Liver (tissue), 9 donors: Measurements from ENCODE around the gene ALKAL2. TPM values are rescaled to one million over a fixed set of nuclear protein-coding genes. Genes with fewer than 3 reads are reported as not detected.

Experiments
- DNase-seq: peaks from one replicate; pipeline ENCODE4 v3.0.0-alpha.2; 2017; ENCODE audit warnings: low spot score
- H3K27ac ChIP-seq, 2 donors: one replicate each; pipeline ENCODE4 v1.7.0; 2013; ENCODE audit warnings: inconsistent platforms in 2 of 2, low read length in 2 of 2, control low read depth in 1 of 2, low read depth in 1 of 2, mild to moderate bottlenecking in 1 of 2
- H3K27me3 ChIP-seq, 4 donors: one replicate each; pipeline versions ENCODE4 v1.6.1 to v1.7.0; 2013; ENCODE audit warnings: low read length in 3 of 4, inconsistent platforms in 1 of 4, mild to moderate bottlenecking in 1 of 4, moderate library complexity in 1 of 4; ENCODE audit not compliant: control insufficient read depth in 4 of 4, insufficient read depth in 4 of 4
- H3K36me3 ChIP-seq, 4 donors: one replicate each; pipeline versions ENCODE4 v1.6.1 to v1.7.0; 2013; ENCODE audit warnings: low read length in 3 of 4, mild to moderate bottlenecking in 3 of 4, low read depth in 1 of 4, moderate library complexity in 1 of 4; ENCODE audit not compliant: control insufficient read depth in 4 of 4, insufficient read depth in 3 of 4
- H3K4me1 ChIP-seq, 4 donors: one replicate each; pipeline versions ENCODE4 v1.6.1 to v1.7.0; 2013; ENCODE audit warnings: low read length in 3 of 4, mild to moderate bottlenecking in 3 of 4, moderate library complexity in 1 of 4; ENCODE audit not compliant: control insufficient read depth in 4 of 4, insufficient read depth in 4 of 4
- H3K4me3 ChIP-seq, 3 donors: one replicate each; pipeline versions ENCODE4 v1.6.1 to v1.7.0; 2013; ENCODE audit warnings: low read length in 3 of 3, control low read depth in 1 of 3, low read depth in 1 of 3, mild to moderate bottlenecking in 1 of 3
- H3K9ac ChIP-seq, 2 donors: one replicate each; pipeline ENCODE4 v1.7.0; 2013; ENCODE audit warnings: low read length in 2 of 2, mild to moderate bottlenecking in 2 of 2, moderate library complexity in 2 of 2, control low read depth in 1 of 2, low read depth in 1 of 2
- H3K9me3 ChIP-seq, 4 donors: one replicate each; pipeline versions ENCODE4 v1.6.1 to v1.7.0; 2013; ENCODE audit warnings: low read length in 3 of 4; ENCODE audit not compliant: control insufficient read depth in 4 of 4
- ATF3 ChIP-seq: IDR thresholded peaks from 2 replicates; pipeline ENCODE4 v1.6.1; 2016; ENCODE audit warnings: antibody characterized with exemption
- EGR1 ChIP-seq, 2 donors: IDR thresholded peaks; 2 replicates each; pipeline ENCODE4 v1.6.1; 2016 to 2018; ENCODE audit warnings: antibody characterized with exemption in 2 of 2, low read depth in 2 of 2
- FOXA1 ChIP-seq: IDR thresholded peaks from 2 replicates; pipeline ENCODE4 v1.6.1; 2016; ENCODE audit warnings: antibody characterized with exemption
- FOXA2 ChIP-seq: IDR thresholded peaks from 2 replicates; pipeline ENCODE4 v1.6.1; 2016; ENCODE audit warnings: antibody characterized with exemption
- GABPA ChIP-seq, 2 donors: IDR thresholded peaks in 1 of 2; conservative IDR thresholded peaks in 1 of 2; 2 replicates each; pipeline ENCODE4 v1.6.1; 2016; ENCODE audit warnings: antibody characterized with exemption in 2 of 2, mild to moderate bottlenecking in 1 of 2, moderate library complexity in 1 of 2
- HNF4A ChIP-seq, 2 donors: conservative IDR thresholded peaks; 2 replicates each; pipeline ENCODE4 v1.6.1; 2016; ENCODE audit warnings: antibody characterized with exemption in 2 of 2, mild to moderate bottlenecking in 2 of 2
- HNF4G ChIP-seq: IDR thresholded peaks from 2 replicates; pipeline ENCODE4 v1.6.1; 2016; ENCODE audit warnings: antibody characterized with exemption
- JUND ChIP-seq, 2 donors: IDR thresholded peaks; 2 replicates each; pipeline ENCODE4 v1.6.1; 2016; ENCODE audit warnings: antibody characterized with exemption in 2 of 2
- NR2F2 ChIP-seq: IDR thresholded peaks from 2 replicates; pipeline ENCODE4 v1.6.1; 2016; ENCODE audit warnings: antibody characterized with exemption
- RAD21 ChIP-seq, 2 donors: IDR thresholded peaks; 2 replicates each; pipeline ENCODE4 v1.6.1; 2016; ENCODE audit warnings: antibody characterized with exemption in 2 of 2, mild to moderate bottlenecking in 2 of 2
- RXRA ChIP-seq, 2 donors: IDR thresholded peaks; 2 replicates each; pipeline ENCODE4 v1.6.1; 2017 to 2018; ENCODE audit warnings: antibody characterized with exemption in 2 of 2, mild to moderate bottlenecking in 1 of 2
- SP1 ChIP-seq: IDR thresholded peaks from 2 replicates; pipeline ENCODE4 v1.6.1; 2018; ENCODE audit warnings: antibody characterized with exemption, mild to moderate bottlenecking
- TAF1 ChIP-seq: conservative IDR thresholded peaks from 2 replicates; pipeline ENCODE4 v1.6.1; 2016; ENCODE audit warnings: antibody characterized with exemption, mild to moderate bottlenecking
- YY1 ChIP-seq: IDR thresholded peaks from 2 replicates; pipeline ENCODE4 v1.6.1; 2016; ENCODE audit warnings: antibody characterized with exemption, mild to moderate bottlenecking
- ZBTB33 ChIP-seq: IDR thresholded peaks from 2 replicates; pipeline ENCODE4 v1.6.1; 2016; ENCODE audit warnings: antibody characterized with exemption
- WGBS: extraction: QIAGEN DNeasy Blood & Tissue Kit; methylation state at CpG from one replicate; pipeline ENCODE4 v1.1.7; 2013; 5-methylcytosine and 5-hydroxymethylcytosine counted together
- polyA plus RNA-seq, 2 donors: library from polyadenylated mRNA; stranded (reverse) in 1 of 2; unstranded in 1 of 2; fragments of 200-250 nt in 1 of 2; fragments of >200 nt in 1 of 2; fragmentation: Nextera tagmentation in 1 of 2; extraction: Ambion mirVana in 1 of 2; gene quantifications; one replicate each; pipeline versions ENCODE4 v1.2.1 to v1.2.3, GENCODE V29; 2013 to 2015
- total RNA-seq, 2 donors: library from RNA; depleted of rRNA; stranded (reverse); fragments of >200 nt; gene quantifications; one replicate each; pipeline ENCODE4 v1.2.3, GENCODE V29; 2014
- TF ChIP-seq, protein P1 (sequence below): fragments of 150-350 bp; IDR thresholded peaks from 2 replicates; pipeline ENCODE4 v1.5.1; 2017; ENCODE audit warnings: improper control_type of control experiment, low read depth, low read length; ENCODE audit not compliant: missing input control
- TF ChIP-seq, protein P2 (sequence below): IDR thresholded peaks from 2 replicates; pipeline ENCODE4 v1.6.1; 2016; ENCODE audit warnings: antibody characterized with exemption
- TF ChIP-seq, protein P3 (sequence below): IDR thresholded peaks from 2 replicates; pipeline ENCODE4 v1.6.1; 2016; ENCODE audit warnings: antibody characterized with exemption, mild to moderate bottlenecking
- donor health status: healthy.
- donor health status: healthy.
- donor health status: healthy.
- donor health status: healthy.
- donor health status: healthy.

The ALKAL2 gene
- total and polyA plus RNA-seq, 4 donors, result 1.6 to 3.1 (median 1.9) TPM; not detected in 1

DNA sequence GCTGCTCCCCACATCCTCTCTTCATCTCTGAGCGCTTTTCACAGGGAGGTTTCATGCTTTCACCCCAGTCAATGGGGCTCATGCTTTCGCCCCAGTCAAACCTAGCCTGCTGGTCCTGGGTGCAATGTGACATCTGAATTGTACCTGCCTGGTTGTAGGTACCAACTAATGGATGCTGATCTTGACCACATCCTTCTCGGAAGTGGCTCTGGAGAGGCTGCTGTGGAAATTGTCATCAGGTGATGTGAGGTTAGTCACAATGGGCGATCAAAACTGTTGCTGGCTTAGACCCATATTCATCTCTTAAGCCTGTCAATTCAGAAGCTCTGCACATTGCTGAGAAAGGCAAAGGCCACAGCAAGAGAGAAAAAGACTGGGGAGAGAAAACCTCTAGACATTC, 32.7 kb upstream of the ALKAL2 start:
- 86% methylated on average over 4 of the region's 4 CpGs for WGBS
- DNase-seq, result no peak
- TF ChIP-seq YY1 (no peak), ATF3 (no peak), RXRA (IDR thresholded peaks at IDR 0.05) (no peak), ZBTB33 (no peak), GABPA (IDR thresholded peaks at IDR 0.05 in 1 of 2, conservative IDR thresholded peaks at IDR 0.05 in 1 of 2) (no peak), TAF1 (no peak), NR2F2 (no peak), RAD21 (IDR thresholded peaks at IDR 0.05) (no peak), JUND (IDR thresholded peaks at IDR 0.05) (no peak), HNF4A (conservative IDR thresholded peaks at IDR 0.05) (no peak), FOXA2 (no peak), EGR1 (IDR thresholded peaks at IDR 0.05; ENCODE audit: low read depth in 2 of 2) (no peak), HNF4G (no peak), FOXA1 (no peak), SP1 (no peak)
- TF ChIP-seq, protein P1, sequence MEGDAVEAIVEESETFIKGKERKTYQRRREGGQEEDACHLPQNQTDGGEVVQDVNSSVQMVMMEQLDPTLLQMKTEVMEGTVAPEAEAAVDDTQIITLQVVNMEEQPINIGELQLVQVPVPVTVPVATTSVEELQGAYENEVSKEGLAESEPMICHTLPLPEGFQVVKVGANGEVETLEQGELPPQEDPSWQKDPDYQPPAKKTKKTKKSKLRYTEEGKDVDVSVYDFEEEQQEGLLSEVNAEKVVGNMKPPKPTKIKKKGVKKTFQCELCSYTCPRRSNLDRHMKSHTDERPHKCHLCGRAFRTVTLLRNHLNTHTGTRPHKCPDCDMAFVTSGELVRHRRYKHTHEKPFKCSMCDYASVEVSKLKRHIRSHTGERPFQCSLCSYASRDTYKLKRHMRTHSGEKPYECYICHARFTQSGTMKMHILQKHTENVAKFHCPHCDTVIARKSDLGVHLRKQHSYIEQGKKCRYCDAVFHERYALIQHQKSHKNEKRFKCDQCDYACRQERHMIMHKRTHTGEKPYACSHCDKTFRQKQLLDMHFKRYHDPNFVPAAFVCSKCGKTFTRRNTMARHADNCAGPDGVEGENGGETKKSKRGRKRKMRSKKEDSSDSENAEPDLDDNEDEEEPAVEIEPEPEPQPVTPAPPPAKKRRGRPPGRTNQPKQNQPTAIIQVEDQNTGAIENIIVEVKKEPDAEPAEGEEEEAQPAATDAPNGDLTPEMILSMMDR, result no peak
- TF ChIP-seq, protein P2, sequence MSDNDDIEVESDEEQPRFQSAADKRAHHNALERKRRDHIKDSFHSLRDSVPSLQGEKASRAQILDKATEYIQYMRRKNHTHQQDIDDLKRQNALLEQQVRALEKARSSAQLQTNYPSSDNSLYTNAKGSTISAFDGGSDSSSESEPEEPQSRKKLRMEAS, result no peak
- TF ChIP-seq, protein P3, sequence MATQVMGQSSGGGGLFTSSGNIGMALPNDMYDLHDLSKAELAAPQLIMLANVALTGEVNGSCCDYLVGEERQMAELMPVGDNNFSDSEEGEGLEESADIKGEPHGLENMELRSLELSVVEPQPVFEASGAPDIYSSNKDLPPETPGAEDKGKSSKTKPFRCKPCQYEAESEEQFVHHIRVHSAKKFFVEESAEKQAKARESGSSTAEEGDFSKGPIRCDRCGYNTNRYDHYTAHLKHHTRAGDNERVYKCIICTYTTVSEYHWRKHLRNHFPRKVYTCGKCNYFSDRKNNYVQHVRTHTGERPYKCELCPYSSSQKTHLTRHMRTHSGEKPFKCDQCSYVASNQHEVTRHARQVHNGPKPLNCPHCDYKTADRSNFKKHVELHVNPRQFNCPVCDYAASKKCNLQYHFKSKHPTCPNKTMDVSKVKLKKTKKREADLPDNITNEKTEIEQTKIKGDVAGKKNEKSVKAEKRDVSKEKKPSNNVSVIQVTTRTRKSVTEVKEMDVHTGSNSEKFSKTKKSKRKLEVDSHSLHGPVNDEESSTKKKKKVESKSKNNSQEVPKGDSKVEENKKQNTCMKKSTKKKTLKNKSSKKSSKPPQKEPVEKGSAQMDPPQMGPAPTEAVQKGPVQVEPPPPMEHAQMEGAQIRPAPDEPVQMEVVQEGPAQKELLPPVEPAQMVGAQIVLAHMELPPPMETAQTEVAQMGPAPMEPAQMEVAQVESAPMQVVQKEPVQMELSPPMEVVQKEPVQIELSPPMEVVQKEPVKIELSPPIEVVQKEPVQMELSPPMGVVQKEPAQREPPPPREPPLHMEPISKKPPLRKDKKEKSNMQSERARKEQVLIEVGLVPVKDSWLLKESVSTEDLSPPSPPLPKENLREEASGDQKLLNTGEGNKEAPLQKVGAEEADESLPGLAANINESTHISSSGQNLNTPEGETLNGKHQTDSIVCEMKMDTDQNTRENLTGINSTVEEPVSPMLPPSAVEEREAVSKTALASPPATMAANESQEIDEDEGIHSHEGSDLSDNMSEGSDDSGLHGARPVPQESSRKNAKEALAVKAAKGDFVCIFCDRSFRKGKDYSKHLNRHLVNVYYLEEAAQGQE, result no peak

More for the DNA sequence above, 32.7 kb upstream of the ALKAL2 start:
- Histone ChIP-seq H3K9ac (no peak overlapping the region), H3K36me3 (no peaks in the 10 kb centered on the region), H3K27me3 (no peaks in the 10 kb centered on the region), H3K9me3 (no peaks in the 10 kb centered on the region), H3K4me3 (no peak overlapping the region), H3K27ac (no peak overlapping the region), H3K4me1 (no peaks in the 10 kb centered on the region)
